B cell (primary cell): ENCODE measurements around the gene USH1C. TPM values are rescaled to one million over a fixed set of nuclear protein-coding genes. Genes with fewer than 3 reads are reported as not detected.

Source experiments
- ATAC-seq: fragments of 200-7000 bp; cut with Tn5 transposase; one replicate; pipeline ENCODE4 v1.10.0; 2021; ENCODE audit warnings: low read depth, mild to moderate bottlenecking, moderate number of reproducible peaks, moderate library complexity
- CTCF ChIA-PET: fragments of 350-600 bp; sonication (Branson Sonifier 250); formaldehyde crosslinking; loops from one replicate; lab custom pipeline; 2021; ENCODE audit warnings: antibody characterized with exemption, inconsistent platforms; lab: Charles Lee
- POLR2A ChIA-PET: fragments of 350-600 bp; sonication (Branson Sonifier 250); formaldehyde crosslinking; loops from one replicate; lab custom pipeline; 2021; ENCODE audit warnings: antibody characterized with exemption; lab: Charles Lee
- DNase-seq: peaks from one replicate; pipeline ENCODE4 v3.0.0; 2013
- H2AFZ ChIP-seq: 2 replicates; pipeline ENCODE4 v1.6.1; 2012; ENCODE audit warnings: mild to moderate bottlenecking, low read depth, low read length; ENCODE audit not compliant: insufficient read depth, poor library complexity, severe bottlenecking
- H3K27ac ChIP-seq, 2 donors: 1 replicate in 1 of 2; 2 replicates in 1 of 2; pipeline ENCODE4 v1.5.1; 2012 to 2013; ENCODE audit warnings: low read length in 2 of 2, mild to moderate bottlenecking in 2 of 2, moderate library complexity in 1 of 2
- H3K27me3 ChIP-seq, 4 experiments: fragments of 200-600 bp in 1 of 4; sonication (generic) in 1 of 4; replicated peaks in 1 of 4; 1 replicate in 2 of 4; 2 replicates in 2 of 4; pipeline versions ENCODE4 v1.6.1 to v1.7.0; 2013 to 2016; ENCODE audit warnings: low read length in 3 of 4, mild to moderate bottlenecking in 2 of 4, mixed read lengths in 1 of 4, moderate library complexity in 1 of 4; ENCODE audit not compliant: insufficient read depth in 4 of 4, control insufficient read depth in 3 of 4; ENCODE audit errors: control extremely low read depth in 1 of 4
- H3K36me3 ChIP-seq, 2 experiments: replicated peaks in 1 of 2; 1 replicate in 1 of 2; 2 replicates in 1 of 2; pipeline versions ENCODE4 v1.6.1 to v1.7.1; 2013; ENCODE audit warnings: low read length in 1 of 2; ENCODE audit not compliant: insufficient read depth in 2 of 2, control insufficient read depth in 1 of 2; ENCODE audit errors: control extremely low read depth in 1 of 2, extremely low read depth in 1 of 2
- H3K4me1 ChIP-seq, 2 donors: fragments of 200-600 bp in 1 of 2; sonication (generic) in 1 of 2; 1 replicate in 1 of 2; 2 replicates in 1 of 2; pipeline versions ENCODE4 v1.5.1 to v1.6.1; 2013 to 2017; ENCODE audit warnings: low read length in 2 of 2; ENCODE audit not compliant: control insufficient read depth in 2 of 2, insufficient read depth in 2 of 2
- H3K4me2 ChIP-seq: replicated peaks from 2 replicates; pipeline ENCODE3; 2012; ENCODE audit warnings: mild to moderate bottlenecking, low read depth, low read length; ENCODE audit not compliant: poor library complexity, severe bottlenecking
- H3K4me3 ChIP-seq, 5 experiments: fragments of 200-600 bp in 1 of 5; sonication (generic) in 1 of 5; 1 replicate in 3 of 5; 2 replicates in 2 of 5; pipeline versions ENCODE4 v1.5.1 to v1.7.0; 2011 to 2016; ENCODE audit warnings: low read length in 4 of 5, mild to moderate bottlenecking in 4 of 5, low read depth in 2 of 5, control low read depth in 1 of 5, moderate library complexity in 1 of 5; ENCODE audit not compliant: insufficient read depth in 1 of 5; ENCODE audit errors: control extremely low read depth in 1 of 5, extremely low read depth in 1 of 5
- H3K79me2 ChIP-seq: fragments of 200-600 bp; sonication (generic); one replicate; pipeline ENCODE4 v1.6.0; 2016; ENCODE audit warnings: low read length; ENCODE audit not compliant: control insufficient read depth, insufficient read depth
- H3K9ac ChIP-seq: fragments of 200-600 bp; sonication (generic); 2 replicates; pipeline ENCODE4 v1.6.1; 2017; ENCODE audit warnings: mild to moderate bottlenecking, low read length, moderate library complexity
- H3K9me3 ChIP-seq, 3 donors: one replicate each; pipeline versions ENCODE4 v1.6.1 to v1.7.1; 2013; ENCODE audit warnings: low read length in 2 of 3; ENCODE audit not compliant: control insufficient read depth in 2 of 3, insufficient read depth in 1 of 3; ENCODE audit errors: control extremely low read depth in 1 of 3
- H4K20me1 ChIP-seq: 2 replicates; pipeline ENCODE4 v1.6.0; 2012; ENCODE audit warnings: mild to moderate bottlenecking, low read length; ENCODE audit not compliant: insufficient read depth, control insufficient read depth, poor library complexity, severe bottlenecking
- H3K27ac Mint-ChIP-seq: one replicate; pipeline ENCODE4 v1.8.0; 2021; ENCODE audit warnings: mixed read lengths
- H3K27me3 Mint-ChIP-seq: one replicate; pipeline ENCODE4 v1.8.0; 2021; ENCODE audit warnings: mixed read lengths
- H3K4me1 Mint-ChIP-seq: one replicate; pipeline ENCODE4 v1.8.0; 2021; ENCODE audit warnings: mixed read lengths
- H3K4me3 Mint-ChIP-seq: one replicate; pipeline ENCODE4 v1.8.0; 2021; ENCODE audit warnings: mixed read lengths
- H3K9me3 Mint-ChIP-seq: one replicate; pipeline ENCODE4 v1.8.0; 2022; ENCODE audit warnings: mixed read lengths; ENCODE audit not compliant: insufficient read depth
- CTCF ChIP-seq: fragments of 200-600 bp; IDR thresholded peaks from one replicate; pipeline ENCODE4 v1.8.0; 2022; ENCODE audit warnings: antibody characterized with exemption, mild to moderate bottlenecking
- EZH2 ChIP-seq: IDR thresholded peaks from 2 replicates; pipeline ENCODE4 v1.6.1; 2012; ENCODE audit warnings: borderline replicate concordance, low read depth, mild to moderate bottlenecking, moderate library complexity, low read length; ENCODE audit not compliant: insufficient read depth, poor library complexity, severe bottlenecking
- WGBS: methylation state at CpG from one replicate; pipeline ENCODE4 v1.1.5; 2013; ENCODE audit warnings: missing lambda C conversion rate; ENCODE audit not compliant: insufficient coverage; 5-methylcytosine and 5-hydroxymethylcytosine counted together
- intact Hi-C: fragments of 100-400 bp; cut with micrococcal nuclease; formaldehyde crosslinking; loops from one replicate; pipeline ENCODE4 v1.10.0; 2022
- polyA plus RNA-seq: library from polyadenylated mRNA; depleted of rRNA; stranded (reverse); fragments of >200 nt; gene quantifications from 2 replicates; pipeline ENCODE4 v1.2.3, GENCODE V29; 2012
- total RNA-seq, 2 donors: library from RNA; stranded (reverse); fragments of 120-200 nt in 1 of 2; gene quantifications; 1 replicate in 1 of 2; 2 replicates in 1 of 2; pipeline versions ENCODE4 v1.2.3 to v1.2.4, GENCODE V29; 2013 to 2022

USH1C gene
- total and polyA plus RNA-seq, 2 donors (not counting 1 experiment from before 2014, with no cell fraction given), result not detected

- Histone ChIP-seq H3K36me3 (no peaks in the 10 kb centered on the region), H3K27ac (no peak overlapping the region), H3K9me3 (no peaks in the 10 kb centered on the region), H4K20me1 (no peaks in the 10 kb centered on the region), H3K4me3 (no peak overlapping the region), H3K4me1 (no peaks in the 10 kb centered on the region), H2AFZ (no peak overlapping the region), H3K9ac (no peak overlapping the region), H3K79me2 (no peaks in the 10 kb centered on the region), H3K27me3 (no peaks in the 10 kb centered on the region), H3K4me2 (no peak overlapping the region)
- Mint-ChIP-seq H3K4me1 (no peaks in the 10 kb centered on the region), H3K27me3 (peaks cover 24% of the 10 kb centered on the region), H3K27ac (no peak overlapping the region), H3K4me3 (no peak overlapping the region), H3K9me3 (no peaks in the 10 kb centered on the region)
- TF ChIP-seq EZH2 (no peak), CTCF (no peak)
- no peak for DNase-seq
- CTCF ChIA-PET, result interaction anchor here (1.0 to 7.7 kb wide), 3 partner anchors 15 to 124 kb away, joined by 4 to 116 read pairs (median 31); partner anchors contain the start of gene KCNJ11
- intact Hi-C loops, result loop anchor here (10.0 kb wide), 1 partner anchor 563 kb away; no protein-coding TSS in a partner anchor
- 100% methylated on average over 2 of the region's 2 CpGs for WGBS
- POLR2A ChIA-PET, result no interaction called here
- ATAC-seq, result no peak
Observed at GRCh38 chr11:17507773-17508172, 36.4 kb downstream of the USH1C start.

GRCh38 chr11:17506942-17507341, 37.3 kb downstream of the USH1C start:
- Mint-ChIP-seq H3K4me3 (no peak overlapping the region), H3K4me1 (no peaks in the 10 kb centered on the region), H3K9me3 (no peaks in the 10 kb centered on the region), H3K27ac (no peak overlapping the region), H3K27me3 (peaks cover 19% of the 10 kb centered on the region)
- H3K9ac ChIP-seq, result no peak overlapping the region
- no peaks in the 10 kb centered on the region for H4K20me1 ChIP-seq
- TF ChIP-seq CTCF (no peak), EZH2 (no peak)
- no peaks in the 10 kb centered on the region for H3K79me2 ChIP-seq
- no peak for DNase-seq
- no peak overlapping the region for H2AFZ ChIP-seq
- WGBS, result 67% methylated on average over 3 of the region's 3 CpGs
- no peak overlapping the region for H3K27ac ChIP-seq
- H3K4me3 ChIP-seq, result no peak overlapping the region
- intact Hi-C loops, result loop anchor here (10.0 kb wide), 1 partner anchor 562 kb away; no protein-coding TSS in a partner anchor
- ChIA-PET CTCF (interaction anchor here (1.7 to 7.7 kb wide), 3 partner anchors 107 to 123 kb away, joined by 3 to 116 read pairs (median 31); partner anchors contain the start of gene KCNJ11), POLR2A (no interaction called here)
- H3K4me1 ChIP-seq, result no peaks in the 10 kb centered on the region
- no peak overlapping the region for H3K4me2 ChIP-seq
- H3K9me3 ChIP-seq, result no peaks in the 10 kb centered on the region
- ATAC-seq, result no peak
- H3K36me3 ChIP-seq, result no peaks in the 10 kb centered on the region
- no peaks in the 10 kb centered on the region for H3K27me3 ChIP-seq
